Measurements from ENCODE around the gene FH.

FH gene

GRCh38 chr1:241519308-241520079 is at the start of gene FH:
Gene FH, minus strand, starts transcription at chr1:241519755. Its CDS starts 33 bp downstream, at chr1:241519722.
- DNase-seq, result peak; percentile 71 to 96

- DNase-seq, result no peak
Measured at GRCh38 chr1:241560849-241561187, 41.3 kb upstream of the FH start.

- no peak for DNase-seq
Measured at GRCh38 chr1:241560146-241560848, 40.7 kb upstream of the FH start.

- DNase-seq, result no peak
Measured at GRCh38 chr1:241557551-241558193, 38.1 kb upstream of the FH start.

- no peak for DNase-seq
Measured at GRCh38 chr1:241557031-241557430, 37.5 kb upstream of the FH start.

- DNase-seq, result no peak
Measured at GRCh38 chr1:241555526-241555925, 36.0 kb upstream of the FH start.

- no peak for DNase-seq
Measured at GRCh38 chr1:241553886-241554592, 34.5 kb upstream of the FH start.

GRCh38 chr1:241551759-241552638 is 32.4 kb upstream of the FH start:
- peak; percentile 52 to 87 for DNase-seq

- no peak for DNase-seq
Measured at GRCh38 chr1:241550318-241550717, 30.8 kb upstream of the FH start.

- no peak for DNase-seq
Measured at GRCh38 chr1:241548008-241548407, 28.5 kb upstream of the FH start.

- DNase-seq, result no peak
Measured at GRCh38 chr1:241542199-241542907, 22.8 kb upstream of the FH start.

- DNase-seq, result no peak
Measured at GRCh38 chr1:241536969-241537368, 17.4 kb upstream of the FH start.

GRCh38 chr1:241536304-241536703 is 16.7 kb upstream of the FH start:
- no peak for DNase-seq

- DNase-seq, result no peak
Measured at GRCh38 chr1:241533326-241534115, 14.0 kb upstream of the FH start.

GRCh38 chr1:241532864-241533263 is 13.3 kb upstream of the FH start:
- no peak for DNase-seq

- DNase-seq, result no peak
Measured at GRCh38 chr1:241532162-241532531, 12.6 kb upstream of the FH start, which contains the start of gene KMO. Gene KMO, plus strand, starts transcription at chr1:241532378. Its CDS starts 67 bp downstream, at chr1:241532445.

GRCh38 chr1:241531195-241532161 is 11.9 kb upstream of the FH start:
- peak in 1 of 2 donors; percentile 93 for DNase-seq

- DNase-seq, result no peak
Measured at GRCh38 chr1:241527146-241527545, 7.6 kb upstream of the FH start.

- no peak for DNase-seq
Measured at GRCh38 chr1:241525026-241525425, 5.5 kb upstream of the FH start.
